NCI-H2227 (cell line): ENCODE measurements around the gene KCNH6.

Source experiments
- DNase-seq: peaks from one replicate; lab custom pipeline; 2025; ENCODE audit not compliant: unreplicated experiment; lab: John Stamatoyannopoulos, UW

Gene KCNH6

DNA sequence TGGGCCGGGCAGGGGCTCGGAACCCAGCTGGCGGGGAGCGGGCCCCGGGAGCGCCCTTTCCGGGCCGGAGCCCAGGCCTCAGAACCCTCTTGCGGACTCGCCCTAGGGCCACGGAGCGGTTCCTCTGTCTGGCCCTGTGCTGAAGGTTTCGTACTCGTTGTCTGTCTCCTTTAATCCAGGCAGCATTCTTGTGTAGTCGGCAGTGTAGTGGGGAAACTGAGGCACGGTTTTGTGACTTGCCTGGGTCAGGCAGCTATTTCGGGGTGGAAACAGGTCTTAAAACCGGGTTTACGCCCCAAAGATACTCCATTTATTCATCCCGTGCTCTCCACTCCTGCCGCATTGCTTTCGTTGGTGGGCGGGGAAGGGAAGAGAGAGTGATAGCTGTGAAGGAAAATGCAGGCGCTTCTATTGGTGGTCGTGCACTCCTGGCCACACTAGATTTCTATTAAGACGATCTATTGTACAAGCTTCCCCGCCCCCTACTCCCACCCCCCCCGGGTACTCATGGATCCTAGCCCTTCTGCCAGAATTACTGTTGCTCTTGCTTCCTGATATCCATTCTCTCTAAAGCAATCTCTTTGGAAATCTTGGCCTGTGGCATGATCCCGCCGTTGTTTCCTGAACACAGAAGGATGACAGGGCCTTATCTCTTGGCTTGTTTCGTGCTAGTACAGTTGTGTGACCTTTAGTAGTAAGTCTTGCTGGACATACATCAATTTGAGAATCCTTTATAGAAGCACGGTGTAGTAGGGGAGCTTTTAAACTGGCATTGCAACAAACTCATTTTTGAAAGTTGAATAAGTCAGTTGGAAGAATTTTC, 27.9 kb downstream of the KCNH6 start:
- peak; percentile 82 for DNase-seq

DNA sequence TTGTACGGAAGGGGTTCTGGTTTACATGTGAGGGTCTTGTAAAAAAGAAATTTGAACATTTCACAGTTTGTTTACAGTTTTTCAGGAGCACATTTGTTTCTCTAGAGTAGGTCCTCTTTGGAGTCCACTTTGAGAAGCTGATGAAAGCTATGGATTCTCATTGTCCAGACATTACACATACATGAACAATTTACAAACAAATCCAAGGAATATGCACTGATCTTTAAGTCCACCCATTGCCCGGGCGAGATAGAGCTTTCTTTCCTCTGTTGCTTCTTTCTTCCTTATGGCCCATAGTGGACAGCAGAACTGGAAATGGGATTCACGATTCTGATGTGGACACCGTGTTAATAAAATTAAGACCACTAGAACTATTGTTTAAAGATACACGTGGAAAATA, 29.1 kb downstream of the KCNH6 start:
- DNase-seq: no peak

DNA sequence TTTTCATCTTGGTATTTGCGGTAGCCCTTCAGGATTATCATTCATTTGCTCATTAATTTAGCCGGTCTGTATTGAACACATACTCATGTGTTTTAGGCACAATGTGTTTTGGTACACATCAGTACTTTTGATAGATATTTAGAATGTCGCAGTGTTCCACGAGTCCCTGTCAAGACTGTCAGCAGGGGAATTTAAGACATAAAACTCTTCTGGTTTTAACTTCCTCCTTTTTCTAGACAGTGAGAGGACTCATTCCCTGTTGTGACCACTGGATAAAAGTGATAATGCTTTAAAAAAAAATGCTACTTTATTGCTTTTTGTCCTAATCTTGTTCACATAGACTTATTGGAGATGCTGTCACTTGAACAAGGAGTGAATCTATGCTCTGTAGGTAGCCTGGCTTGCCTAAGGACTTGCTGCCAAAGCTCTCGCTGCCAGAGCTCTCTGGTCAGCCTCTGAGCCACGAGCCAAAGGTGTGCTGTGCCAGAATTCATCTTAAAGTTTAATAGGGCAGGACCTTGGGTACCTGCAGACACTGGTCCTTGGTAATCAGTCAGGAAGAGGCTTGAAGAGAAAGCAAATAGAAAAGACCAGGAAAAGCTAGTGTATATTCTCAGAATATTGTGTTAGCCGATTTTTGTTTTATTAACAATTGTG, 32.5 kb downstream of the KCNH6 start:
- DNase-seq: no peak

DNA sequence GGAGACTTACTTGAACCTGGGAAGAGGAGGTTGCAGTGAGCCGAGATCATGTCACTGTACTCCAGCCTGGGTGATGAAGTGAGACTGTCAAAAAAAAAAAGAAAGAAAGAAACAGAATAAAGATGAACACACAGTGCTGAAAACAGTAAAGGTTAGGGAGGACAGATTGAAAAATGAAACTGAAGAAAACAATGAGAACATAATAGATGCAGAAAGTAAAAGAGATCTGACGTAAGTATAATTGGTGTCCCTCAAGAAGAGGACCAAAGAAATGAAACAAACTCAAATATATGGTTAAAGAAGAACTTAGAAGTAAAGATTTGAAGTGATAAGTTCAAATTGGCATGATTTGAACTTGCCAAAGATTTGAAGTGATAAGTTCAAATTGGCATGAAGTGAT, 34.3 kb downstream of the KCNH6 start:
- no peak for DNase-seq

DNA sequence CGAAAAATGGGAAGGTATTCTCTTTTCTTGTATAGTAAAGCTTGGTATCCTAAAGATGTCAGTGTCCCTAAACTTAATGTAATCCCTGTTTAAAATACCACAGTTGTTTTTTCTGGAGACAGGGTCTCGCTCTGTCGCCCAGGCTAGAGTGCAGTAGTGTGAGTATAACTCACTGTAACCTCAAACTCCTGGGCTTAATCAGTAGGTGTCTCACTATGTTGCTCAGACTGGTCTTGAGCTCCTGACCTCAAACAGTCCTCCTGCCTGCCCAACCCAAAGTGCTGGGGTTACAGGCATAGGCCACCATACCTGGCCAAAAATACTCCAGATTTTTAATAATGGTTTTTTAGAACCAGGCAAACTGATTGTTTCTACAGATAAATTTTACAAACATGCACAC, 35.3 kb downstream of the KCNH6 start:
- no peak for DNase-seq

DNA sequence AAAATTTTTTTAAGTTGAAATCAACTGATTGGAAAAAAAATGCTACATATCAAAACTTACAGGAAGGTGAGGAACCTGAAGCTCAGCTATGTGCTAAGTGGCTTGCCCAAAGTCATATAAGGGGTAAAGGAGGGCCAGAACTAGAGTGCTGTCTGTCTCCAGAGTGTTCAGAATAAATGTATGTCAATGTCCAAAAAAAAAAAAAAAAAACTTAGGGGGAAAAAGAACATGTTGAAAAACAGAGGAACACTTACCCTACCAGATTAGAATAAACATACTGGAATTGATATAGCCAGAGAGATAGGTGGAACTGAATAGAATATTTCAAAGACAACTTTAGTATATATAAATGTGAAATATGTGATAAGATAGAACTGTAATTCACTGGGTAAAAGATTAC, 38.7 kb downstream of the KCNH6 start:
- no peak for DNase-seq

DNA sequence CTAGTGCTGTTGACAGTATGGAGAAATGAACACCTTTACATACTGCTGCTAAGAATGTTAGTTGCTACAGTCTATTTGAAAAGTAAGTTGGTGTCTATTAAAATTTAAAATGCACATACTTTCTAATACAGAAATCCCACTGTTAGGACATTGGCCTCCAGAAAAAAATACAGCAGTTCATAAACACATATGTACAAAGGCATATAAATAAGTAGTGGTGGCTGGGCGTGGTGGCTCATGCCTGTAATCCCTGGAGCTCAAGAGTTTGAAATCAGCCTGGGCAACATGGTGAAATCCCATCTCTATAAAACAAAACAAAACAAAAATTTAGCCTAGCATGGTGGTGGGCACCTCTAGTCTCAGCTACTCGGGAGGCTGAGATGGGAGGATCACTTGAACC, 40.2 kb downstream of the KCNH6 start:
- no peak for DNase-seq

DNA sequence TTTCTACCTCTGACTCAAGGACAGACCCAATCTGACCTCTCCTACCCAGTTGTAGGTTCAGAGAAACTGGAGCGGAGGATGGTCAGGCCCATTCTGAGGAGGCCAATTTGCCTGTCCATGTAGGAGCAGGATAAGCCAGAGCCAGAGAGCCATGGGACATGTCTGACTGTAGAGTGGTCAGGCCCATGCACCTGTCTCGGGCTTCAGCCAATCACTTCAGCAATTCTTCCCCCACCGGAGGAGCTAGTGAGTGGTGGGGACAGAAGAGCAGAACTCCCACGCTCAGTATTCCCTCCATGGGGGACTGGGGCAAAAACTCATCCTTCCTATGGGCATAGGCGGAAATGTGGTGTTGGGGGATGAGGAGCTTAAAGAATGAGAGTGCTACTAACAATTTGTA, 41.4 kb downstream of the KCNH6 start:
- DNase-seq: no peak

DNA sequence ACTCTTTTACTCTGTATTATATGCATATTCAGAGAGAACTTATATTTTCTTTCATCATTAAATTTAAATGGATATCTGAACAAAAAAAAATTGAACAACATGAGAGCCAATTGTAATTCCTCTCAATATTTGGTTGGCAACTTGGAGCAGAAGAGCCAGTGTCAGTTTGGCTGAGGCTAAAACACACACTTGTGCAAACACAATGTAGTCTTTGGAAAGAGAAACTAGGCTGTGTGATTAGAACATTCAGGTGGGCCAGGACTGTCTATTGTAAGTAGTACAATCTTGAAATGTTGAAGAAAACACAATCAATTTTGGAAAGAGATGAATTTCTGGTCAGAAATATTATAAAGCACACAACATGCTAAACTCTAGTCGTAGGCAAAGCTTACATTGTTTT, 44.1 kb downstream of the KCNH6 start:
- DNase-seq: no peak

DNA sequence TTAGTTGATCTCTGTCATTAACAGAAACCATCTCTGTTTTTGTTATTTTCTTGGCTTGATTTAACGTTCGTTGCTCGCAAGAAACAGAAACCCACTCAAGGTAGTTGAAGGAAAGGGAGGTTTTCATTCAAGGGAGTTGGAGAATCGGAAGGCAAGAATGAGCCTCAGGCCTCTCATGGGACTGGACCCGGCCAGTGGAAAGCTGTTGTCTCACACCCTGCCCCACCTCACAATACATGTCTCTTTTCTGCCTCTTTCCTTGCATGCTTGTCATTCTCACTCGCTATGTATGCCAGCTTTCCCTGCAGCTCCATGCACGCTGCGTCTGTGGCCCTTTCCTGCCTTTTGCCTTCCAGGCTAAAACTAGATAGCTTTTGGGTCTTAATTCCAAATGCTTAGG, 45.4 kb downstream of the KCNH6 start:
- DNase-seq: no peak

DNA sequence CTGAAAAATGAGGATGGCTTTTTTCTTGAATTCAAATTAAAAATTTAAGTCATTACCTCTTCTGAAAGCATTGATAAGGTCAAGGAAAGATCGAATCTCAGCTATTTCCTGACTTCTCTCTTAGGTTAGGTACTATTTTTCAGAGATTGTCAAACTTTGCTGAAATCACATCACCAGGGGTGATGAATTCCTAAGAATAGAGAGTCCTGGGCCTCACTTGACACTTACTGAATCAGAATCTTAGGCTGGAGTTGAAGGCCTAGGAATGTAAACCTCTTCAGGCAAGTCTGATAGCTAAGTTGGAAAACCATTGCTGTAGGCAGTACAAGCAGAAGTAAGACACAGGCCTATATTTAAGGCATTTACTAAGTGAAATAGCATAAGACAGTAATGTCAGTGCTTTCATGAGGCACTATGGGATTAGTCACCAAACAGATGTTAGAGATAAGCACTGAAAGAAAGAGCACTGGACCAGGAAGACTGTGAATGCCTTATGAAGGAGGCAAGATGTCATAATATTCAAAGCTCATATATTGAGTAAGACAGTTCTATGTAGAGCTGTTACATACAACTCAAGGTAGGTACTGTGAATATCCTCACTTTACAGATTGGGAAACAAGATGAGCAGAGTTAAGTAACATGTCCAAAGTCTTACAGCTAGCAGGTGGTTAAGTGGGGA, 48.6 kb downstream of the KCNH6 start:
- no peak for DNase-seq

DNA sequence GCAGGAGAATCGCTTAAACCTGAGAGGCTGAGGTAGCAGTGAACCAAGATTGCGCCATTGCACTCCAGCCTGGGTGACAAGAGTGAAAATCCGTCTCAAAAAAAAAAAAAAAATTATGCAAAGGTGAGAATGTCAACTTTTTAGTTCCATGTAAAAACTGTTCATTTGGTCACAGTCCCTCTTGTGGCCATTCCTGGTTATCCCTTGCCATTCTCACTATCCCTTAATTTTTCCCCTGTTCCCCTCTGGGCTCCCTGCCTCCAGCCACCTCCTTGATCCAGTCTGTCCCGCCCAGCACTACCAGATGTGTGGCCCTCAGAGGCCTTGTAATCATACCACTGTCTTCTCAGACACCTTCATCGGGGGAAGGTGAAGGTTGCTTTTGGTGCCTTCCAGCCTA, 50.5 kb downstream of the KCNH6 start:
- no peak for DNase-seq

DNA sequence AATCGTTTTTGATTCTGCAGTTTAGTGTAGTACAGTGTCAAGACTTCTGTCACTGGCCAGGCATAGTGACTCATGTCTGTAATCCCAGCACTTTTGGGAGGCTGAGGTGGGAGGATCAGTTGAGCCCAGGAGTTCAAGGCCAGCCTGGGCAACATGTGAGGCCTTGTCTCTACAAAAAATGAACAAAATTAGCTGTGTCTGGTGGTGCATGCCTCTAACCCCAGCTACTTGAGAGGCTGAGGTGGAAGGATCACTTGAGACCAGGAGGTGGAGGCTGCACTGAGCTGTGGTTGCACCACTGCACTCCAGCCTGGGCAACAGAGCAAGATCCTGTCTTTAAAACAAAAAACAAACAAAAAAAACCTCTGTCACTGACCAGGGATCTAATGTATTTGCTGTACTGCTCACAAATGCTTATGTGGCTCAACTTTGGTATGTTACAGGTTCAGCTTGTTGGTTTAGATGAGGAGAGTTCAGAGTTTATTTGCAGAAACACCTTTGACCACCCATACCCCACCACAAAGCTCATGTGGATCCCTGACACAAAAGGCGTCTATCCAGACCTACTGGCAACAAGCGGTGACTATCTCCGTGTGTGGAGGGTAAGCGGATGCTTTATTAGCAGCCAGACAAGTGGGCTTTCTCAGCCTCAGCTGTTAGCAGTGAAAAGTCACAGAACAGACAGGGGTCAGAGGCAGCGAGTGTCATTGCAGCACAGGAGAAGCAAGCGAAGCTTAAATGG, 55.0 kb downstream of the KCNH6 start:
- no peak for DNase-seq

DNA sequence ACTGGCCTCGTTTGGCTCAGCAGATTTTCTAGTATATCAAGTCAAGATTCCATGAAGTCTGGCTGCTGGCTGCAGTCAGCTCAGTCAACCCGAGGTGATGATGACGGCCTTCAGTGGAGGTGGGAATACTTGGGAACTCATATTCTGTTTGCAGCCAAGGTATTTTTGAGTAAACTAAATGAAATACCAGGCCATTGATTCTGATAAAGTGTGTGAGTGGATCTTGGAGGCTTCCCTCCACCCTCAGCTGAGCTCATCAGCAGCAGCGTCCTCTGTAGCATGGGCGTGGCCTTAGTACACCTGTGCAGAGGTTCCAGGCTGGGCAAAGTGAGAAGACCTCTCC, 55.6 kb downstream of the KCNH6 start:
- DNase-seq: no peak

DNA sequence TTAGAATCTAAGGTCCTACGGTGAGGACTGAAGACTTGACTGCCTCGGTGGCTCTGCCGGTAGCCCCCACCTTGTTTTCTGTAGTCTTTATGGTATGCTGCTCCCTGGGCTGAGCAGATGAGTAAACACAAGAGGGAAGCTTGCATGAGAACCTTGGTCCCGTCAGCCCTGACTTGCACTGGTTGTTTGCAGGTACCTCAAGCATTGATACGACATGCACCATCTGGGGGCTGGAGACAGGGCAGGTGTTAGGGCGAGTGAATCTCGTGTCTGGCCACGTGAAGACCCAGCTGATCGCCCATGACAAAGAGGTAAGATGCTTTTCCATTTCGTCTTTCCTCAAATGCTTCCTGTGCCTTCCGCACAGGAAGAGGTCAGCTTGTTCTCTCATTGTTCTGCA, 56.5 kb downstream of the KCNH6 start:
- DNase-seq: no peak

DNA sequence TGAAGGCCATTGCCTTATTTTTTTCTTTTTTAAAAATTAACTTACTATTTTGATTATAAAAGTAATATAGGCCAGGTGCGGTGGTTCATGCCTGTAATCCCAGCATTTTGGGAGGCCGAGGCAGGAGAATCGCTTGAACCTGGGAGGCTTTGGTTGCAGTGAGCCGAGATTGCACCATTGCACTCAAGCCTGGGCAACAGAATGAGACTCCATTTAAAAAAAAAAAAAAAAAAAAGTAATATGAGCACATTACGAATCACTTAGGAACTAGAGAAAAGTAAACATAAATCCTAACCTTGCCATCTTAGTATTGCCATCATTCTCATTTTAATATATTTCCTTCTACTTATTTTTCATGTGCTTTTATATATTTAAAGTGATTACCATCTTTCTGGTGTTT, 64.6 kb downstream of the KCNH6 start:
- no peak for DNase-seq

DNA sequence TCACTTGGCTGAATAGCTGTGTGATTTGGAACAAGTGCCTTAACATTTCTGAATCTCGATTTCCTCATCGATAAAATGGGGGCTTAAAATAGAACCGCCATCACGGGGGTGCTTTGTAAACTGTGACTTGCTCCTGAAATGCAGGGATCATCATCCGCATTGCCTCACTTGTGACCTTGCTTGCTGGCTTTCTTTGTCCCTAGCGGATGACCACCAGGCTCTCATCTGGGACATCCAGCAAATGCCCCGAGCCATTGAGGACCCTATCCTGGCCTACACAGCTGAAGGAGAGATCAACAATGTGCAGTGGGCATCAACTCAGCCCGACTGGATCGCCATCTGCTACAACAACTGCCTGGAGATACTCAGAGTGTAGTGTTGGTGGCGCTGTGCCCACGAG, 65.6 kb downstream of the KCNH6 start:
- no peak for DNase-seq

DNA sequence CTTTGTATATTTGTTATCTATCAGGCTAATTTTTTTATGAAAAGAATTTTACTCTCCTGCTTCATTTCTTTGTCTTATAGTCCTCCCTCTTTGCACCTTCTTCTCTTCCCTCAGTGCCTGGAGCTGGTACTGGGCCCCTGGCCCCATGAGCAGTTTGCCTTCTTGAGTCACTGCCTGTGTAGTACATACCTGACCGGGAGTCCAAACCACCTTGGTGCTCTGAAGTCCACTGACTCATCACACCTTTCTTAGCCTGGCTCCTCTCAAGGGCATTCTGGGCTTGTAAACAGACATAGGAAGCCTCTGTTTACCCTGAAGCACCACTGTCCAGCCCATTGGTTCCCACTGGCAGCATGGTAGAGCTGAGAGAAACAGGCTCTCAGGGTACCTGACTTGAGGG, 66.5 kb downstream of the KCNH6 start:
- no peak for DNase-seq

DNA sequence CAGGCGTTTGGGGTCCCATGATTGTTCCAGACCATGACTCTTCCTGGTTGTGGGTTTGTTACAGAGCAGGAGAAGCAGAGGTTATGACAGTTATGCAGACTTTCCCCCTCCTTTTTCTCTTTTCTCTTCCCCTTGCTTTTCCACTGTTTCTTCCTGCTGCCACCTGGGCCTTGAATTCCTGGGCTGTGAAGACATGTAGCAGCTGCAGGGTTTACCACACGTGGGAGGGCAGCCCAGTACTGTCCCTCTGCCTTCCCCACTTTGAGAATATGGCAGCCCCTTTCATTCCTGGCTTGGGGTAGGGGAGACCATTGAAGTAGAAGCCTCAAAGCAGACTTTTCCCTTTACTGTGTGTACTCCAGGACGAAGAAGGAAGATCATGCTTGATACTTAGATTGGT, 69.6 kb downstream of the KCNH6 start:
- no peak for DNase-seq

DNA sequence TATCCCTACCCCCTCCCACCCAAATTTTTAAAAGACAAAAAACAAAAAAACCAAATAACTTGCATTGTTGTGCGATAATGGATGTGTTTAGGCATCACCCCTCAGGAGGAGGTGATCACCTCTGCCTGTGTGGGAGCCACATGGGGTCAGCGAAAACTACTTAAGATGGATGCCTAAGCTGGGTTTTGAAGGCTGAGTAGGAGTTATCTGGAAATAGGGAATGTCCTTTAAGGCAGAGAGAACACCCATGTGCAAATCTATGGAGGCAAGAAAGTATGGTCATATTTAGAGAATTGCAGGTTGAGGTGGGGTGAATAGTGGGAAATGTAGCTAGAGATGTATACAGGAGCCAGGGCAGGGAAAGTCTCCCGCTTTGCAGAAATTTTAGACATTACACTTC, 72.0 kb downstream of the KCNH6 start:
- no peak for DNase-seq
